GM18861 (cell line): ENCODE measurements around the gene PRKAG2.

Experiments
- ATAC-seq: cut with Tn5 transposase; IDR thresholded peaks from one replicate; pipeline ENCODE4 v1.9.1; 2021; ENCODE audit not compliant: unreplicated experiment

Gene PRKAG2

GRCh38 chr7:151866761-151867655 is 9.9 kb downstream of the PRKAG2 start:
- ATAC-seq = no peak

- no peak for ATAC-seq
Measured at GRCh38 chr7:151866028-151866427, 10.9 kb downstream of the PRKAG2 start.

- ATAC-seq = no peak
Measured at GRCh38 chr7:151865070-151865670, 11.7 kb downstream of the PRKAG2 start.

GRCh38 chr7:151864561-151864960 is 12.4 kb downstream of the PRKAG2 start:
- ATAC-seq = no peak

- ATAC-seq = no peak
Measured at GRCh38 chr7:151864081-151864480, 12.8 kb downstream of the PRKAG2 start.

- no peak for ATAC-seq
Measured at GRCh38 chr7:151863386-151864079, 13.4 kb downstream of the PRKAG2 start.

- no peak for ATAC-seq
Measured at GRCh38 chr7:151862606-151863381, 14.1 kb downstream of the PRKAG2 start.

GRCh38 chr7:151861881-151862280 is 15.0 kb downstream of the PRKAG2 start:
- ATAC-seq = no peak

- no peak for ATAC-seq
Measured at GRCh38 chr7:151860771-151861170, 16.1 kb downstream of the PRKAG2 start.

GRCh38 chr7:151859948-151860685 is 16.8 kb downstream of the PRKAG2 start:
- no peak for ATAC-seq

- no peak for ATAC-seq
Measured at GRCh38 chr7:151859111-151859947, 17.6 kb downstream of the PRKAG2 start.

GRCh38 chr7:151858456-151858855 is 18.5 kb downstream of the PRKAG2 start:
- ATAC-seq = no peak

- ATAC-seq = no peak
Measured at GRCh38 chr7:151857866-151858450, 19.0 kb downstream of the PRKAG2 start.

- ATAC-seq = no peak
Measured at GRCh38 chr7:151857412-151857811, 19.5 kb downstream of the PRKAG2 start.

- ATAC-seq = no peak
Measured at GRCh38 chr7:151856516-151856915, 20.4 kb downstream of the PRKAG2 start.

GRCh38 chr7:151856098-151856497 is 20.8 kb downstream of the PRKAG2 start:
- no peak for ATAC-seq

GRCh38 chr7:151854720-151855071 is 22.2 kb downstream of the PRKAG2 start:
- ATAC-seq = no peak

GRCh38 chr7:151853896-151854719 is 22.8 kb downstream of the PRKAG2 start:
- ATAC-seq = no peak
